Vagina (tissue), 2 donors: ENCODE measurements around the gene CENPM. TPM values are rescaled to one million over a fixed set of nuclear protein-coding genes. Genes with fewer than 3 reads are reported as not detected.
A peak's percentile ranks its signal among the peaks of the same experiment; 100 is the strongest.

ENCODE experiments used
- DNase-seq, 2 donors: peaks; one replicate each; pipeline ENCODE4 v3.0.0-alpha.2; 2017; ENCODE audit errors: extremely low spot score in 2 of 2
- H3K27ac ChIP-seq: fragments of 200-600 bp; sonication (generic); one replicate; pipeline ENCODE4 v1.5.1; 2019
- H3K27me3 ChIP-seq: fragments of 200-600 bp; sonication (generic); one replicate; pipeline ENCODE4 v1.5.1; 2019
- H3K36me3 ChIP-seq, 2 donors: fragments of 200-600 bp; sonication (generic); one replicate each; pipeline ENCODE4 v1.5.1; 2017 to 2019
- H3K4me1 ChIP-seq: fragments of 200-600 bp; sonication (generic); one replicate; pipeline ENCODE4 v1.5.1; 2019
- H3K4me3 ChIP-seq, 2 donors: fragments of 200-600 bp; sonication (generic); 1 replicate in 1 of 2; 2 replicates in 1 of 2; pipeline ENCODE4 v1.5.1; 2016 to 2019
- H3K9me3 ChIP-seq: fragments of 200-600 bp; sonication (generic); one replicate; pipeline ENCODE4 v1.5.1; 2019
- POLR2A ChIP-seq, 2 donors: fragments of 450-650 bp; IDR thresholded peaks; one replicate each; pipeline ENCODE4 v1.6.1; 2017; ENCODE audit warnings: antibody characterized with exemption in 2 of 2, mild to moderate bottlenecking in 2 of 2, moderate library complexity in 2 of 2
- POLR2AphosphoS5 ChIP-seq, 2 donors: sonication (generic); formaldehyde crosslinking; IDR thresholded peaks; one replicate each; pipeline ENCODE4 v1.9.0; 2017; ENCODE audit warnings: antibody characterized with exemption in 2 of 2, mild to moderate bottlenecking in 2 of 2, low read depth in 1 of 2; ENCODE audit not compliant: insufficient read depth in 1 of 2
- intact Hi-C: fragments of 100-400 bp; cut with DNase I; formaldehyde crosslinking; loops from one replicate; pipeline ENCODE4 v1.15.1; 2023
- total RNA-seq: library from RNA; depleted of rRNA; stranded (reverse); fragments of >200 nt; gene quantifications from one replicate; pipeline ENCODE4 v1.2.3, GENCODE V29; 2016
- TF ChIP-seq, protein P1 (sequence below), 3 experiments: fragments of 450-650 bp in 2 of 3; fragments of 200-600 bp in 1 of 3; sonication (generic) in 1 of 3; IDR thresholded peaks; one replicate each; pipeline ENCODE4 v1.5.1; 2017 to 2019; ENCODE audit warnings: antibody characterized with exemption in 3 of 3, mild to moderate bottlenecking in 2 of 3, moderate library complexity in 2 of 3

Gene CENPM
- total RNA-seq, 1 donor from 2014 or later = not detected

GRCh38 chr22:41910050-41911000, 36.6 kb downstream of the CENPM start:
- H3K9me3 ChIP-seq = no peaks in the 10 kb centered on the region
- intact Hi-C loops = no loop called here
- H3K36me3 ChIP-seq = peaks cover 0 to 14% of the 10 kb centered on the region in 2 donors
- no peak for DNase-seq
- H3K4me3 ChIP-seq = peak overlapping the region; percentile 21 to 40
- TF ChIP-seq POLR2A (IDR thresholded peaks at IDR 0.05) (no peak), POLR2AphosphoS5 (IDR thresholded peaks at IDR 0.05; ENCODE audit: insufficient read depth in 1 of 2, low read depth in 1 of 2) (peak in 1 of 2 donors; percentile 18)
- TF ChIP-seq, protein P1, sequence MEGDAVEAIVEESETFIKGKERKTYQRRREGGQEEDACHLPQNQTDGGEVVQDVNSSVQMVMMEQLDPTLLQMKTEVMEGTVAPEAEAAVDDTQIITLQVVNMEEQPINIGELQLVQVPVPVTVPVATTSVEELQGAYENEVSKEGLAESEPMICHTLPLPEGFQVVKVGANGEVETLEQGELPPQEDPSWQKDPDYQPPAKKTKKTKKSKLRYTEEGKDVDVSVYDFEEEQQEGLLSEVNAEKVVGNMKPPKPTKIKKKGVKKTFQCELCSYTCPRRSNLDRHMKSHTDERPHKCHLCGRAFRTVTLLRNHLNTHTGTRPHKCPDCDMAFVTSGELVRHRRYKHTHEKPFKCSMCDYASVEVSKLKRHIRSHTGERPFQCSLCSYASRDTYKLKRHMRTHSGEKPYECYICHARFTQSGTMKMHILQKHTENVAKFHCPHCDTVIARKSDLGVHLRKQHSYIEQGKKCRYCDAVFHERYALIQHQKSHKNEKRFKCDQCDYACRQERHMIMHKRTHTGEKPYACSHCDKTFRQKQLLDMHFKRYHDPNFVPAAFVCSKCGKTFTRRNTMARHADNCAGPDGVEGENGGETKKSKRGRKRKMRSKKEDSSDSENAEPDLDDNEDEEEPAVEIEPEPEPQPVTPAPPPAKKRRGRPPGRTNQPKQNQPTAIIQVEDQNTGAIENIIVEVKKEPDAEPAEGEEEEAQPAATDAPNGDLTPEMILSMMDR (IDR thresholded peaks at IDR 0.05) = no peak
- H3K27me3 ChIP-seq = peaks cover 19% of the 10 kb centered on the region
- H3K4me1 ChIP-seq = peaks cover 28% of the 10 kb centered on the region
- H3K27ac ChIP-seq = no peak overlapping the region

- Histone ChIP-seq H3K4me1 (peaks cover 20% of the 10 kb centered on the region), H3K4me3 (peak overlapping the region; percentile 21 to 40), H3K27me3 (peaks cover 11% of the 10 kb centered on the region), H3K36me3 (peaks cover 0 to 22% of the 10 kb centered on the region in 2 donors), H3K9me3 (no peaks in the 10 kb centered on the region), H3K27ac (no peak overlapping the region)
- intact Hi-C loops = no loop called here
- DNase-seq = no peak
- TF ChIP-seq POLR2AphosphoS5 (IDR thresholded peaks at IDR 0.05; ENCODE audit: insufficient read depth in 1 of 2, low read depth in 1 of 2) (no peak), POLR2A (IDR thresholded peaks at IDR 0.05) (no peak)
- TF ChIP-seq, protein P1 (IDR thresholded peaks at IDR 0.05) = no peak
Measured at GRCh38 chr22:41909310-41910049, 37.5 kb downstream of the CENPM start.

GRCh38 chr22:41908411-41909309, 38.3 kb downstream of the CENPM start:
- Histone ChIP-seq H3K9me3 (no peaks in the 10 kb centered on the region), H3K27me3 (peaks cover 11% of the 10 kb centered on the region), H3K36me3 (peaks cover 0 to 30% of the 10 kb centered on the region in 2 donors), H3K27ac (no peak overlapping the region), H3K4me3 (no peak overlapping the region), H3K4me1 (peaks cover 20% of the 10 kb centered on the region)
- TF ChIP-seq, protein P1 (IDR thresholded peaks at IDR 0.05) = no peak
- no peak for TF ChIP-seq POLR2AphosphoS5 (IDR thresholded peaks at IDR 0.05; ENCODE audit: insufficient read depth in 1 of 2, low read depth in 1 of 2)
- TF ChIP-seq POLR2A (IDR thresholded peaks at IDR 0.05) = no peak
- DNase-seq = no peak
- intact Hi-C loops = no loop called here

DNA sequence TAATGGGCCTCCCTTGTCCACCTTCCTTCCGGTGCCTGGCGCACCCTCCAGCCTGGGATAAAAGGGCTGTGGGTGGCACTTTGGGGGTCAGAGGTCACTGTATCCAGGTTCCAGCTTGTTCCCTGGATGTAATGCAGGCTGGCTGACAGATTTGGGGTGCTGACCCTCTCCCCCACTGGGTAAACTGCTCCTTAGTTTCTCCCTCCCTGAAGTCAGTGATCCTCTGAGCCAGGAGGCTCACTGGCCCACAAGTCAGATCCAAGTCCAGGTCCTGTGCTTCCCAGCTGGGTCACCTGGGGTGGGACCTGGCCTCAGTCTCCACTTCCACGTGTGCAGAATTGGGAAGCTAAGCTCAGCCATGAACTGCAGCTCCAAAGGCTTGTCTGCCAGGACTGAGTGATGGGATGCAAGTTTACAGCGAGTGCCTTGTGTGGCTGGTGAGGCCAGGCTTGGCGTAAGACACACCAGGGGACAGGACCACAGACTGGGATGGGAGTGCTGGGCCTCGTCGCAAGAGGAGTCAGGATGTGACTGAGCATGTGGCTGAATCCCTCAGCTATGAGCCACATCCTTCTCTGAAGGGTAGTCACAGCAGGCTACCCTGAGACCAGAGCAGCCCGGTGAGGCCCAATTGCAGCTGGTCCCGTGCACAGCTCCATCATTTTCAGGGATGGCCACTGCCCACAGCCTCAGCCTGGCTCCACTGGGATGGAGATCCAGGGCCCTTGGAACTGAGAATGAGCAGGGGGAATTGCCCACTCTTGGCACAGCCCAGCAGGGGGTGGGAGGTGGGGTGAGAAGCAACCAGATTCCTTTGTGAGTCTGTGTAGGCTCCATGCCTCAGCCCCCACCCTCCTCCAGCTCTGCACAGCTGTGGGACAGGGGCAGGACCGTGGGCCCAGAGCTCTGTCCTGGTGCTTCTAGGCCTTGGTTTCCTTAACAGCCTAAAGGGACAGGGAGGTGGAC, 39.2 kb downstream of the CENPM start:
- no peaks in the 10 kb centered on the region for H3K9me3 ChIP-seq
- peaks cover 5% of the 10 kb centered on the region for H3K27me3 ChIP-seq
- TF ChIP-seq POLR2A (IDR thresholded peaks at IDR 0.05) (no peak), POLR2AphosphoS5 (IDR thresholded peaks at IDR 0.05; ENCODE audit: insufficient read depth in 1 of 2, low read depth in 1 of 2) (no peak)
- TF ChIP-seq, protein P1 (IDR thresholded peaks at IDR 0.05) = no peak
- intact Hi-C loops = no loop called here
- H3K27ac ChIP-seq = no peak overlapping the region
- H3K4me1 ChIP-seq = peaks cover 20% of the 10 kb centered on the region
- H3K4me3 ChIP-seq = no peak overlapping the region
- peaks cover 0 to 39% of the 10 kb centered on the region in 2 donors for H3K36me3 ChIP-seq
- no peak for DNase-seq
